GM19238 (cell line): Measurements from ENCODE around the gene LRIT2.
"Not testable (repeated sequence)": the region's sequence is repeated elsewhere in the genome, so short reads cannot be mapped to it uniquely, and the experiment has no call there.

ENCODE experiments used
- DNase-seq: peaks from one replicate; pipeline ENCODE4 v3.0.0; 2011; ENCODE audit warnings: low spot score; ENCODE audit not compliant: insufficient read length

The LRIT2 gene

DNA sequence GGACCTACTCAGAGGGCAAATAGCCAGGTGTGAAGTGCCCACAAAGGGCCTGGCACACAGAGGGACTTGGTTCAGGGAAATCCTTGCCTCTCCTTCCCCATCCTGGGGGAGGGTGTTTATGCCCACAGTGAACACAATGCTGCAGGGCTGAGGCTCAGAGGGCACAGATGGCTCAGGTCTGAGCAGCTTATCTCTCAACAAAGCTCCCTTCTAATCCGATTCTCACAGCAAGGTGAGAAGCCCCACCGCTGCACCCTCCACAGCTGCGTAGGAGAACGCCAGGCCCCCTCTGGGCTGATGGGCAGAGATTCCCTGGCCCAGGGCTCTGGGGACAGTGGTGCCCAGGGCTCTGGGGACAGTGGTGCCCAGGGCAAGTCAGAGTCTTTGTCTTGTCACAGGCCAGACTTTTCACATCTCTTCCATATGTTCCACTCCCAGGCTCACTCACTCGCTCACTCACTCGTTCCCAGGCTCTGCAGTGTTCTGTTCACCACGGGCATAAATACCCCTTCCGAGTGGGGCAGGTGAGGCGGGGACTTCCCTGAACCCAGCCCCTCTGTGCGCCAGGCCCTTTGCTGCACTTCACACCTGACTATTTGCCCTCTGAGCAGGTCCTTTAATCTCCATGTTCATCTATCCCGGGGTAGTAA lies 39.7 kb downstream of the LRIT2 start:
- no peak for DNase-seq

DNA sequence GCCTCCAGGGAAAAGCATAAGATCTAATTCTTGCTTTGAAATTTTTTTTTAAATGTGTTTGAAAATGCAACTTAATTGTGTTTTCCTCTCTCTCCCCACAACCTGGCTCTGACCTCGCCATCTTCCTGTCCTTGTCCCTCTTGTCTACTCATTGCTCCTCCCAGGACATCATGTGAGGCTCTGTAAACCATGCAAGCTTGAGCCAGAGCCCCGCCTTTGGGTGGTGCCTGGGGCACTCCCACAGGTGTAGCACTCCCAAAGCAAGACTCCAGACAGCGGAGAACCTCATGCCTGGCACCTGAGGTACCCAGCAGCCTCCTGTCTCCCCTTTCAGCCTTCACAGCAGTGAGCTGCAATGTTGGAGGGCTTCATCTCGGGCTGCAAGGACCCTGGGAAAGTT lies 40.8 kb downstream of the LRIT2 start:
- no peak for DNase-seq

DNA sequence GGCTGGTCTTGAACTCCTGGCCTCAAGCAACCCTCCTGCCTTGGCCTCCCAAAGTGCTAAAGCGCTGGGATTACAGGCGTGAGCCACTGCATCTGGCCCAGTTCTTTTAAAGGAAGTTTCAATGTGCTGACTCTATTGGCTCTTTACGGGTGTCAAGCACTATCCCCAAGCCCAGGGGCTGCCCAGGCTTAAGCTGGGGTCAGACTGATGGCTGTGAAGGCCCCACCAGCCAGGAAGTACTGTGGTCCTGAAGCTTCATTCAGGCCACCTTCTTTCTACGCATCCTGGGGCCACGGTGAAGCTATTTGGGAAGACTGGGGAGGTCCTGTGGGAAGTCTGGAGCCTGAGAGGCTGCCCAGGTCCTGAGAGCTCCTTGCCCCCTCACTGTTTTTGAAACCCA lies 43.7 kb downstream of the LRIT2 start:
- DNase-seq = no peak

DNA sequence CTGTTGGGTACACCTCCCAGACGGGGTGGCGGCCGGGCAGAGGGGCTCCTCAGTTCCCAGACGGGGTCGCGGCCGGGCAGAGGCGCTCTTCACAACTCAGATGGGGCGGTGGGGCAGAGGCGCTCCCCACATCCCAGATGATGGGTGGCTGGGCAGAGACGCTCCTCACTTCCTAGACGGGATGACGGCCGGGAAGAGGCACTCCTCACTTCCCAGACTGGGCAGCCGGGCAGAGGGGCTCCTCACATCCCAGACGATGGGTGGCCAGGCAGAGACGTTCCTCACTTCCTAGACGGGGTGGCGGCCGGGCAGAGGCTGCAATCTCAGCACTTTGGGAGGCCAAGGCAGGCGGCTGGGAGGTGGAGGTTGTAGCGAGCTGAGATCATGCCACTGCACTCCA lies 45.0 kb downstream of the LRIT2 start:
- DNase-seq = not testable (repeated sequence)

DNA sequence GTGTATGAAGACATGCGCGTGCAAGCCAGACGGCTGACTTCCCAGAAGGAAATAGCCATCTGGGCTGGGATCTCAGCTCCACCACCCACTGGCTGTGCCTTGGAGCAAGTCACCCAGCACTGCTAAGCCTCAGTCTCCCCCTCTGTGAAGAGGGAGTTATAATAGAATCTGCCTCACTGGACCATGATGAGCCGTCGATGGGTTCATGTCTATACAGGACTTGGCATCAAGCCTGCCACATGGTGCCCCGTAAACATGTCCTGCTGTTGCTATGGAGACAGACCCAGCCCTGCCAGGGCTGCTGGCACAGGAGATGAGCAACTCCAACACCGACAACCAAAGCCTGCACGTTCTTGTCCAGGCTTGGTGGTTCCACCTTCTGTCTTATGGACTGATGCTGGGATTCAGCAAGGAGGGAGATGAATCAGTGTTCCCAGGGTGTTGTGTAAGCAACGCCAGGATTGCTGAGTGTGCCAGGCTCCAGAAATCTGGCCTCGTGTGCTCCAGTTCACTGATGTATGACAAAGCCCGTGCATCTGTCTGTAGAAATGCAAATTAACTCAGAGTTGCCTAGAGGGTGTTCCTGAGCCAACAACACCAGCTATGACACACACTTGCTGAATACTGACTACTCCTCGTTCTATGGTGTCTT lies 46.2 kb downstream of the LRIT2 start:
- no peak for DNase-seq

DNA sequence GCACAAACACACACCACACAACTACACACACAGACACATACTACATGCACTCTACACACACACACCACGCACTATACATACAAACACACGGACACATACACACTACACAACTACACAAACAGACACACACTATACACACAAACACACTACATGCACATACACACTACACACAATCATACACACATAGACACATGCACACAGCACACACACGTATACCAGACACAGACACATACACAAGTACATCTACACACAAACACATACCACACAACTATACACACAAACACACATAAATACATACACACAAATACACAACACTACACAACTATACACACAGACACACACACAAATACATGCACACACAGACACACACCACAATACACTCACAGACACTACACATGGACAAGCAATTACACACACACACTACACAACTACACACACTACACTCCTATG lies 47.2 kb downstream of the LRIT2 start:
- DNase-seq = no peak

DNA sequence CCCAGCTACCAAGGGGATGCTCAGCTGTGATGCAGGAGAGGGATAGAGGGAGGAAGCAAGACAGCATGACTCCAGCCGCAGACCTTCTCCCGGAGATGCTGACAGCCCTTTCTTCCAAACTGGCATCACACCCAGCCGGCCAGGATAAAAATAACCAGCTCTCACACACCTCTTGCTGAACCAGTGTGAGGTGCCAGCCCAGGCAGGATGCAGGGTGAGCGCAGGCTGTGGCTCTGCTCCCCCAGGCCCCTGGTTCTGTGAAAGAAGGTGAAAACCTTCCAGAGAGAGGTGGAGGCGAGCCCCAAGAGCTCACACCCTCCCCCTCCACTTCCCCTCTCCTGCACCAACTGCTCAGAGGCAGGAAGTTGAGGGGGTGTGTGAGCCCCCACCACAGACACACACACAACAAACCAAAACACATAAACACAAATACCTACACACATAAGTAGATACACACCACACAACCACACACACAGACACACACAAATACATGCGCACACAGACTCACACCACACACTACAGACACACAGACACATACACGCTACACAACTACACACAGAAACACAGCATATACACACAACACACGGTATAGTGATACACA lies 47.7 kb downstream of the LRIT2 start:
- no peak for DNase-seq

DNA sequence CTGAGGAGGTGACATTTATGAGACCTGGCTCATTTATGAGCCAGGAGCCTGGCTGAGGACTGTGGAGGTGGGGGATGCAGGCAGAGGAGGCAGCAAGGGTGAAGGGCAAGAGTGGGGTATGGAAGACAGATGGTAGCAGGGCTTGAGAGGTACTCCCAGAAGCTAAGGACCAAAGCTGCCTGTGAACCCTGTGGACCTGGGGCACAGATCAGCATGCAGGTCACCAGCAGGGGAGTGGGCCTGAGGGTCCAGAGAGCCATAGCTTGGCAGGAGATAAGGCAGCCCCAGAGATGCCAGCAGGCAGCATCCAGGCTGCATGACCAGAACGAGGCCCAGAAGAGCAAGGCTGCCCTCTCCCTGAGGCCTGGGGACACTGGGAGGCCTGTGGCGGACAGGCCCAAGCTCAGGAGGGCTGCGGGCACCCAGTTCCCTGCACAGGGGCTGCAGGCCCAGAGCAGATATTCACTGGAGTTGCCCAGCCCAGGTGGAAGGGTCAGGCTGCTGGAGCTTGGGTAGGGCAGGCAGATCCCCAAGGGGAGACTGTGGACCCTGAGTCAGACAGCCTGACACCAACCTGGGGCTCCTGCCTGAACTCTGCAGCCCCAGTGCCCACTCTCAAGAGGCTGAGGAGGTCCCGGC lies 48.4 kb downstream of the LRIT2 start:
- DNase-seq = no peak

DNA sequence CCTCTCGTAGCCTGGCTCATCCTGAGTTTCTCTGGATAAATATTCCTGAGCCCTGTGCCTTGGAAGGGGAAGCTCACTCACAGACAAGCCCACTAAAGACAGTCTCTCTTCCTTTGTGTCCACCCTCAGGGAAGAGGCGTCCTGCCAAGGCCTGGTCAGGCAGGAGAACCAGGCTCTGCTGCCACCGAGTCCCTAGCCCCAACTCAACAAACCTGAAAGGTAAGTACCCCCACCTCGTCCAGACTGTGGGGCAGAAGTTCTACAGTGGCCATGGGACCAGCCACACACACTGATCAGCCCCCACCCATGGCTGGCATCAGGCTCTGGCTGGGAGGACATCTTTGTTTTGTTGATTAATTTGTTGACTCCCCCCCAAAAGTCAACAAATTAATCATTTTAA lies 49.0 kb downstream of the LRIT2 start:
- no peak for DNase-seq

DNA sequence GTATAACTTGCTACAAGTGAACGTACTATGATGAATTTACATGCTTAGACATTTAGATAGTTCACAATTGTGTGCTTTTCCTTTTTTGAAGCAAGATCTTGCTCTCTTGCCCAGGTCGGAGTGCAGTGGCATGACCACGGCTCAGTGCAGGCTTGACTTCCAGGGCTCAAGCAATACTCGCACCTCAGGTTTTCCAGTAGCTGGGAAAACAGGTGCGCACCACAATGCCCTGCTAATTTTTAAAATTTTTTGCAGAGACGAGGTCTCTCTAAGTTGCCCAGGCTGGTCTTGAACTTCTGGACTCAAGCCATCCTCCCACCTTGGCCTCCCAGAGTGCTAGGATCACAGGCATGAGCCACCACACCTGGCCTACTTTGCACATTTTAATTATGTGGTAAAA lies 49.9 kb downstream of the LRIT2 start:
- no peak for DNase-seq

DNA sequence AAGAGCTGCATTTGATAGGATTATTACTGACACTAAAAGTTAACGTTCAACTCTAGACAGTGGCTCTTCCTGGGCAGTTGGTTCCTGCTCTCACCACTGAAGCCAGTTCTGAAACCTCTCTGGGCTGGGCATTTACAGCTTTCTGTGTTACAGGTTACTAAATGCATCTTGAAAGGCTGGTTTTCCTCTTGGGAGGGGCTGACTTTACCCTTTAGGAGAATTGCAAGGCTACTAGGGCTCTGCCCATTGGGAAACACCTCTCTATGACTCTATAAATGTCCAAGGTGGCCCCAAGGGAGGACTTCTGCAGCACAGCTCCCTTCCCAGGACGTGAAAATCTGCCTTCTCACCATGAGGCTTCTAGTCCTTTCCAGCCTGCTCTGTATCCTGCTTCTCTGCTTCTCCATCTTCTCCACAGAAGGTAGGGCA lies 51.8 kb downstream of the LRIT2 start, which contains the start of gene GPR15LG:
TSS of gene GPR15LG (plus strand) at position 301 of the 429 bp plus-strand sequence. CDS start at position 352, 51 bp downstream.
- no peak for DNase-seq

DNA sequence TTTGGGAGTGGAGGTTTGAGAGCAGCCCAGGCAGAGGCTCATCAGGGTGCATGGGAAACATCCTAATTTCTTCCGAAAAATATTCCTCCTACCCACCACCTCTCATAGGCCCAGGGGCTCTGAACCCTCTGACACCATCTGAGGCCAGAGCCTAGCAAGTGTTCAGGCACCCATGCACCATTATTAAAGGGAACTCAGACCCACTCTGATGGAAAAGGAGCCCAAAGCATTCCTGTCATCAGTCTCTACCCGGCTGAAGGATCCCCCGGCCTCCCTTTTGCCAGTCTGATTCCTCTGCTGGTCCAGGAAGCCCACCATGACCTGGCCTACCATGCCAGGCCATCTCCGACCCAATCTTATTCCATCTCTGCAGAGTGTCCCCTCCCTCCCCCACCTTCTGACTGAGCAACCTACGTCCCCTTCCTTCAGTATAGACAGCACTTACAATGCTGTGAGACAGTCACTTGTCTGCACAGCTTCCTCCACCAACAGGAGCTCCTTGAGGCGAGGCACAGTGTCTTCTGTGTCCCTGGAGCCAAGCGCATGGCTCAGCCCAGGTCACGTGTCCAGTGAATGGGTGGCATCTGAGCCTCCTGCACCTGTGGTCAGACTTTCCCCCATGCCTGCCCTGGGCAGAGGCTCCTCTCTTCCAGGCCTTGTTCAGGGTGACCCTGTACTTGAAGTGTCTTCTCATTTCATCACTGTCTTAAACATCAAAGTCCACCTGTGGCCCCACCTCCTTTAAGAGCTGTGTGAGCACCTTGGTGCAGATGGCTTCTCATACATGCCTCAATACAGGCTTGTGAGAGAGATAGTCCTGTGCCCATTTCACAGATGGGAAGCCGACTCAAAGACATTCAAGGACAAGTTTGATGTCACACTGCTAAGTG lies 52.6 kb downstream of the LRIT2 start:
- DNase-seq = no peak

DNA sequence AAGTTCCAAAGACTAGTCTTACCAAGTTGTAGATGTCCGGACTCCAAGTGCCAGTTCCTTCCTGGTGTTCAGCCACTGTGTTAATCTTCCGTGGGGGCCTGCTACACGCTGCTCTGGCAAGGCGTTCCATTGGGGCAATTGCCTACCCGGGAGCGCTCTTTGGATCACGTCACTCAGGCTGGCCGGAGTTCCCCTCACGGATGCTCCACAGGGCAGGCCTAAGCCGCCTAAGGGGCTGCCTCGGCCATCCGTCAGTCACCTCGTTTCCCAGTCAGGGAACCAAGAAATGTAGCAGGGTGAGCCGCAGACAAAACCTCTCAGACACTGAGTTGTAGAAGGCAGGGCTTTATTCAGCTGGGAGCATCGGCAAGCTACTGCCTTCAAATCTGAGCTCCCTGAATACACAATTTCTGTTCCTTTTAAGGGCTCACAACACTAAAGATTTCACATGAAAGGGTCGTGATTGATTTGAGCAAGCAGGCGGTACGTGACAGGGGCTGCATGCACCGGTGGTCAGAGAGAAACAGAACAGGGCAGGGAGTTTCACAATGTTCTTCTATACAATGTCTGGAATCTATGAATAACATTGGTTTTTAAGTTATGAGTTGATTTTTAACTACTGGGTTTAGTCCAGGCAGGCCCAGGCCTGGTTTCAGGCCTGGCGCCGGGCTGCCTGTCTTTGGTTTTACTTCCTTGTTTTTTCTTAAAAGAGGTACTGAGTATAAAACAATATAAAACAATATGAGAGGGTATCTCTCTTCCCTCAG lies 53.5 kb downstream of the LRIT2 start:
- DNase-seq = not testable (repeated sequence)

DNA sequence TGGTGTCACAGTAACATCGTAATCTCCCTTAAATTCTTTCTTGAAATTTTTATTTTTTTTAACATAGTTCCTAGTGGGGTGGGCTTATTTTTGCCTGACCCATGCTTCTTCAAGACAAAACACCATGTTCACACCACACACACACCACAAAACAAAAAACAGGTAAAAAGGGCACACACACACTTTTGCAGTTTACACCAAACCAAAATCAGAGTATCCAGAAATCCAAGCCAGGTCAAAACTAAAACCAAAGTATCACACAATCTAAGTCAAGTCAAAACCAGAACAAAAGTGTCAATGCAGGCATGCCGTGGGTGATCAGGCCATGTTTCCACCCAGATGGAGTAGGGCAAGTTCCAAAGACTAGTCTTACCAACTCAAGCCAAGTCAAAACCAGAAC lies 54.1 kb downstream of the LRIT2 start:
- not testable (repeated sequence) for DNase-seq
